OCI-LY1 (cell line): ENCODE data around the gene AP1G2.

Experiments
- CTCF ChIP-seq: fragments of 200-600 bp; sonication (generic), shearing (Covaris generic); IDR thresholded peaks from 2 replicates; pipeline ENCODE4 v1.5.1; 2017; ENCODE audit warnings: mild to moderate bottlenecking, antibody characterized with exemption, low read length, moderate library complexity, mixed read lengths
- EZH2 ChIP-seq: fragments of 200-600 bp; sonication (generic), shearing (Covaris generic); IDR thresholded peaks from 2 replicates; pipeline ENCODE4 v1.8.0; 2017; ENCODE audit warnings: borderline replicate concordance, mixed run types, mild to moderate bottlenecking, antibody characterized with exemption, low read length, moderate library complexity, mixed read lengths

- TF ChIP-seq CTCF (no peak), EZH2 (no peak)
These were observed 36.2 kb downstream of the AP1G2 start for GRCh38 chr14:23531391-23531790.
